HepG2 (cell line): Measurements from ENCODE around the gene MFAP5. TPM values are rescaled to one million over a fixed set of nuclear protein-coding genes. Genes with fewer than 3 reads are reported as not detected.

Experiments used
- EP300 ChIP-seq, 3 experiments: sonication (generic) in 1 of 3; formaldehyde crosslinking in 1 of 3; IDR thresholded peaks; 2 replicates each; pipeline versions ENCODE4 v1.5.1 to v1.6.1; 2011 to 2020; ENCODE audit warnings: low read depth in 2 of 3, low read length in 2 of 3, borderline replicate concordance in 1 of 3, improper control_type of control experiment in 1 of 3, mild to moderate bottlenecking in 1 of 3, missing genetic modification reagents in 1 of 3, moderate library complexity in 1 of 3
- HDAC1 ChIP-seq: sonication (generic); formaldehyde crosslinking; IDR thresholded peaks from 2 replicates; pipeline ENCODE4 v1.5.1; 2020; ENCODE audit warnings: mild to moderate bottlenecking, missing genetic modification reagents
- MED13 ChIP-seq: sonication (generic); formaldehyde crosslinking; IDR thresholded peaks from 2 replicates; pipeline ENCODE4 v1.5.0; 2020; ENCODE audit warnings: missing genetic modification reagents
- MTA1 ChIP-seq: sonication (generic); formaldehyde crosslinking; IDR thresholded peaks from 2 replicates; pipeline ENCODE4 v1.4.0; 2020; ENCODE audit warnings: missing genetic modification reagents, mild to moderate bottlenecking, borderline replicate concordance
- PHB2 ChIP-seq: fragments of 450-650 bp; IDR thresholded peaks from 2 replicates; pipeline ENCODE4 v1.6.1; 2018; ENCODE audit not compliant: partially characterized antibody
- RARA ChIP-seq: IDR thresholded peaks from 2 replicates; pipeline ENCODE4 v1.6.1; 2016; ENCODE audit warnings: missing genetic modification reagents, missing compliant biosample characterization
- RARG ChIP-seq: sonication (generic); formaldehyde crosslinking; IDR thresholded peaks from 2 replicates; pipeline ENCODE4 v1.4.0; 2020; ENCODE audit warnings: low read depth, mild to moderate bottlenecking, missing genetic modification reagents
- SALL1 ChIP-seq: sonication (generic); formaldehyde crosslinking; IDR thresholded peaks from 2 replicates; pipeline ENCODE4 v1.8.0; 2022; ENCODE audit warnings: mild to moderate bottlenecking, missing genetic modification reagents
- SP140L ChIP-seq: sonication (generic); formaldehyde crosslinking; IDR thresholded peaks from 2 replicates; pipeline ENCODE4 v1.4.0; 2020; ENCODE audit warnings: missing genetic modification reagents, borderline replicate concordance
- ZNF263 ChIP-seq: sonication (generic); formaldehyde crosslinking; IDR thresholded peaks from 2 replicates; pipeline ENCODE4 v1.4.0; 2020; ENCODE audit warnings: missing genetic modification reagents
- ZNF30 ChIP-seq: sonication (generic); formaldehyde crosslinking; IDR thresholded peaks from 2 replicates; pipeline ENCODE4 v1.5.0; 2020; ENCODE audit warnings: mild to moderate bottlenecking, missing genetic modification reagents
- ZNF556 ChIP-seq: sonication (generic); formaldehyde crosslinking; IDR thresholded peaks from 2 replicates; pipeline ENCODE4 v1.4.0; 2020; ENCODE audit warnings: mild to moderate bottlenecking, missing genetic modification reagents, borderline replicate concordance
- polyA plus RNA-seq, 8 experiments: library from polyadenylated mRNA; depleted of rRNA in 3 of 8; stranded (reverse) in 7 of 8; unstranded in 1 of 8; fragments of >200 nt; fragmentation: Illumina TruSeq in 4 of 8; extraction: Trizol in 4 of 8; gene quantifications; 2 replicates each; pipeline versions ENCODE4 v1.2.1 to v1.2.3, GENCODE V29; 2011 to 2016; ENCODE audit warnings: low read depth in 4 of 8, missing spikeins in 1 of 8, mixed read lengths in 1 of 8; ENCODE audit not compliant: insufficient read depth in 1 of 8
- total RNA-seq, 5 experiments: library from RNA; depleted of rRNA; stranded (reverse); fragments of >200 nt; fragmentation: Illumina TruSeq; extraction: Trizol; gene quantifications; 2 replicates each; pipeline ENCODE4 v1.2.3, GENCODE V29; 2016; ENCODE audit warnings: low read depth in 1 of 5
- TF ChIP-seq, protein P1 (sequence below): sonication (generic); formaldehyde crosslinking; IDR thresholded peaks from 2 replicates; pipeline ENCODE4 v1.4.0; 2020; ENCODE audit warnings: missing genetic modification reagents
- TF ChIP-seq, protein P2 (sequence below): IDR thresholded peaks from 2 replicates; pipeline ENCODE4 v1.6.1; 2016; ENCODE audit warnings: missing genetic modification reagents, missing compliant biosample characterization
- TF ChIP-seq, protein P3 (sequence below): sonication (generic); formaldehyde crosslinking; IDR thresholded peaks from 2 replicates; pipeline ENCODE4 v1.4.0; 2020; ENCODE audit warnings: missing genetic modification reagents
- TF ChIP-seq, protein P4 (sequence below): sonication (generic); formaldehyde crosslinking; IDR thresholded peaks from 2 replicates; pipeline ENCODE4 v1.4.0; 2020; ENCODE audit warnings: missing genetic modification reagents, mild to moderate bottlenecking, borderline replicate concordance
- TF ChIP-seq, protein P5 (sequence below): sonication (generic); formaldehyde crosslinking; IDR thresholded peaks from 2 replicates; pipeline ENCODE4 v1.4.0; 2020; ENCODE audit warnings: missing genetic modification reagents

The MFAP5 gene
- total and polyA plus RNA-seq, 2 of the 13 experiments (the other 11 are each of a cell fraction or from before 2014, with no cell fraction given), result 0.07 TPM; not detected in 1

DNA sequence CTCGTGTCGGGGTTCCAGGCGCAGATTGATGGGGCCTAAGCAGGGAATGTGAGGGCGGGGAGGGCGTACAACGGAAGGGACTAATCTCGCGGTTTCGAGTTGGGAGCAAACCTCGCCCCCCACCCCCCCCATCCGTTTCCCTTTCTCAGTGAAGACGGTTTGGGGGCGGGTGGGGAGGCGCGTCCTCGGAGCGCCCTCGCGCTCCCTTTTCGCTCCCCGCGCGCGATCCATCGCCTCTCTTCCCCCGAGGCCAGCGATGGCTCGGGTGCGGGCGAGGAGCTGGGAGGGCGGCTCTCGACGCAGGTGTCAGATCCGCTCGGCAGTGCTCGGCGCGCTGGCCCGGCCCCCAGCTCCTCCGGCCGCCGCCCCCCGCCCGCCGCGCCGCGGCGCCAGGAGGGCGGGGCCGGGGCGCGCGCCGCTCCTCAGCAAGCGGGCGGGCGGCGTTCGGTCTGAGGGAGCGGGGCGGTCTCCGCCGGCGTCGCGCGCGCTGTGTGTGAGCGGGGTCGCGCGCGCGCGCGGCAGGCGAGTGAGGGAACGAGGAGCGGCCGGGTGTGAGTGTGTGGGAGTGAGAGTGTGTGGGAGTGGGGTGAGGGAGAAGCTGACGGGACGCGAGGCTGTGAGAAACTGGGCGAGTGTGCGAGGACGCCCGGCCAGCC is 35.0 kb upstream of the MFAP5 start, which contains the start of gene RIMKLB (continued):
- TF ChIP-seq RARG (CRISPR knock-in tag), result no peak
- no peak for TF ChIP-seq ZNF30 (CRISPR knock-in tag)
- TF ChIP-seq, protein P1, sequence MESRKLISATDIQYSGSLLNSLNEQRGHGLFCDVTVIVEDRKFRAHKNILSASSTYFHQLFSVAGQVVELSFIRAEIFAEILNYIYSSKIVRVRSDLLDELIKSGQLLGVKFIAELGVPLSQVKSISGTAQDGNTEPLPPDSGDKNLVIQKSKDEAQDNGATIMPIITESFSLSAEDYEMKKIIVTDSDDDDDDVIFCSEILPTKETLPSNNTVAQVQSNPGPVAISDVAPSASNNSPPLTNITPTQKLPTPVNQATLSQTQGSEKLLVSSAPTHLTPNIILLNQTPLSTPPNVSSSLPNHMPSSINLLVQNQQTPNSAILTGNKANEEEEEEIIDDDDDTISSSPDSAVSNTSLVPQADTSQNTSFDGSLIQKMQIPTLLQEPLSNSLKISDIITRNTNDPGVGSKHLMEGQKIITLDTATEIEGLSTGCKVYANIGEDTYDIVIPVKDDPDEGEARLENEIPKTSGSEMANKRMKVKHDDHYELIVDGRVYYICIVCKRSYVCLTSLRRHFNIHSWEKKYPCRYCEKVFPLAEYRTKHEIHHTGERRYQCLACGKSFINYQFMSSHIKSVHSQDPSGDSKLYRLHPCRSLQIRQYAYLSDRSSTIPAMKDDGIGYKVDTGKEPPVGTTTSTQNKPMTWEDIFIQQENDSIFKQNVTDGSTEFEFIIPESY (CRISPR knock-in tag), result no peak
- TF ChIP-seq PHB2, result no peak
- TF ChIP-seq ZNF263, result 0 out of 2 replicates have a peak, but pooled peaks have one; percentile 15
- no peak for TF ChIP-seq SP140L (CRISPR knock-in tag)
- no peak for TF ChIP-seq ZNF556
- TF ChIP-seq MED13 (CRISPR knock-in tag), result no peak
- no peak for TF ChIP-seq HDAC1 (CRISPR knock-in tag)
- TF ChIP-seq RARA, result no peak
- no peak for TF ChIP-seq SALL1 (CRISPR knock-in tag)
- TF ChIP-seq EP300 (IDR thresholded peaks at IDR 0.05; ENCODE audit: low read depth in 2 of 2, low read length in 2 of 2), result no peak
- no peak for TF ChIP-seq EP300 (CRISPR knock-in tag; IDR thresholded peaks at IDR 0.05; ENCODE audit: borderline replicate concordance)
- TF ChIP-seq, protein P2, sequence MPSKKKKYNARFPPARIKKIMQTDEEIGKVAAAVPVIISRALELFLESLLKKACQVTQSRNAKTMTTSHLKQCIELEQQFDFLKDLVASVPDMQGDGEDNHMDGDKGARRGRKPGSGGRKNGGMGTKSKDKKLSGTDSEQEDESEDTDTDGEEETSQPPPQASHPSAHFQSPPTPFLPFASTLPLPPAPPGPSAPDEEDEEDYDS (CRISPR knock-in tag), result no peak
- TF ChIP-seq, protein P3, sequence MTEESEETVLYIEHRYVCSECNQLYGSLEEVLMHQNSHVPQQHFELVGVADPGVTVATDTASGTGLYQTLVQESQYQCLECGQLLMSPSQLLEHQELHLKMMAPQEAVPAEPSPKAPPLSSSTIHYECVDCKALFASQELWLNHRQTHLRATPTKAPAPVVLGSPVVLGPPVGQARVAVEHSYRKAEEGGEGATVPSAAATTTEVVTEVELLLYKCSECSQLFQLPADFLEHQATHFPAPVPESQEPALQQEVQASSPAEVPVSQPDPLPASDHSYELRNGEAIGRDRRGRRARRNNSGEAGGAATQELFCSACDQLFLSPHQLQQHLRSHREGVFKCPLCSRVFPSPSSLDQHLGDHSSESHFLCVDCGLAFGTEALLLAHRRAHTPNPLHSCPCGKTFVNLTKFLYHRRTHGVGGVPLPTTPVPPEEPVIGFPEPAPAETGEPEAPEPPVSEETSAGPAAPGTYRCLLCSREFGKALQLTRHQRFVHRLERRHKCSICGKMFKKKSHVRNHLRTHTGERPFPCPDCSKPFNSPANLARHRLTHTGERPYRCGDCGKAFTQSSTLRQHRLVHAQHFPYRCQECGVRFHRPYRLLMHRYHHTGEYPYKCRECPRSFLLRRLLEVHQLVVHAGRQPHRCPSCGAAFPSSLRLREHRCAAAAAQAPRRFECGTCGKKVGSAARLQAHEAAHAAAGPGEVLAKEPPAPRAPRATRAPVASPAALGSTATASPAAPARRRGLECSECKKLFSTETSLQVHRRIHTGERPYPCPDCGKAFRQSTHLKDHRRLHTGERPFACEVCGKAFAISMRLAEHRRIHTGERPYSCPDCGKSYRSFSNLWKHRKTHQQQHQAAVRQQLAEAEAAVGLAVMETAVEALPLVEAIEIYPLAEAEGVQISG (CRISPR knock-in tag), result no peak
- TF ChIP-seq MTA1 (CRISPR knock-in tag), result no peak
- TF ChIP-seq, protein P4, sequence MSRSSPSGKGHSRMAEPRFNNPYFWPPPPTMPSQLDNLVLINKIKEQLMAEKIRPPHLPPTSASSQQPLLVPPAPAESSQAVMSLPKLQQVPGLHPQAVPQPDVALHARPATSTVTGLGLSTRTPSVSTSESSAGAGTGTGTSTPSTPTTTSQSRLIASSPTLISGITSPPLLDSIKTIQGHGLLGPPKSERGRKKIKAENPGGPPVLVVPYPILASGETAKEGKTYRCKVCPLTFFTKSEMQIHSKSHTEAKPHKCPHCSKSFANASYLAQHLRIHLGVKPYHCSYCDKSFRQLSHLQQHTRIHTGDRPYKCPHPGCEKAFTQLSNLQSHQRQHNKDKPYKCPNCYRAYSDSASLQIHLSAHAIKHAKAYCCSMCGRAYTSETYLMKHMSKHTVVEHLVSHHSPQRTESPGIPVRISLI (CRISPR knock-in tag), result no peak
- TF ChIP-seq, protein P5, sequence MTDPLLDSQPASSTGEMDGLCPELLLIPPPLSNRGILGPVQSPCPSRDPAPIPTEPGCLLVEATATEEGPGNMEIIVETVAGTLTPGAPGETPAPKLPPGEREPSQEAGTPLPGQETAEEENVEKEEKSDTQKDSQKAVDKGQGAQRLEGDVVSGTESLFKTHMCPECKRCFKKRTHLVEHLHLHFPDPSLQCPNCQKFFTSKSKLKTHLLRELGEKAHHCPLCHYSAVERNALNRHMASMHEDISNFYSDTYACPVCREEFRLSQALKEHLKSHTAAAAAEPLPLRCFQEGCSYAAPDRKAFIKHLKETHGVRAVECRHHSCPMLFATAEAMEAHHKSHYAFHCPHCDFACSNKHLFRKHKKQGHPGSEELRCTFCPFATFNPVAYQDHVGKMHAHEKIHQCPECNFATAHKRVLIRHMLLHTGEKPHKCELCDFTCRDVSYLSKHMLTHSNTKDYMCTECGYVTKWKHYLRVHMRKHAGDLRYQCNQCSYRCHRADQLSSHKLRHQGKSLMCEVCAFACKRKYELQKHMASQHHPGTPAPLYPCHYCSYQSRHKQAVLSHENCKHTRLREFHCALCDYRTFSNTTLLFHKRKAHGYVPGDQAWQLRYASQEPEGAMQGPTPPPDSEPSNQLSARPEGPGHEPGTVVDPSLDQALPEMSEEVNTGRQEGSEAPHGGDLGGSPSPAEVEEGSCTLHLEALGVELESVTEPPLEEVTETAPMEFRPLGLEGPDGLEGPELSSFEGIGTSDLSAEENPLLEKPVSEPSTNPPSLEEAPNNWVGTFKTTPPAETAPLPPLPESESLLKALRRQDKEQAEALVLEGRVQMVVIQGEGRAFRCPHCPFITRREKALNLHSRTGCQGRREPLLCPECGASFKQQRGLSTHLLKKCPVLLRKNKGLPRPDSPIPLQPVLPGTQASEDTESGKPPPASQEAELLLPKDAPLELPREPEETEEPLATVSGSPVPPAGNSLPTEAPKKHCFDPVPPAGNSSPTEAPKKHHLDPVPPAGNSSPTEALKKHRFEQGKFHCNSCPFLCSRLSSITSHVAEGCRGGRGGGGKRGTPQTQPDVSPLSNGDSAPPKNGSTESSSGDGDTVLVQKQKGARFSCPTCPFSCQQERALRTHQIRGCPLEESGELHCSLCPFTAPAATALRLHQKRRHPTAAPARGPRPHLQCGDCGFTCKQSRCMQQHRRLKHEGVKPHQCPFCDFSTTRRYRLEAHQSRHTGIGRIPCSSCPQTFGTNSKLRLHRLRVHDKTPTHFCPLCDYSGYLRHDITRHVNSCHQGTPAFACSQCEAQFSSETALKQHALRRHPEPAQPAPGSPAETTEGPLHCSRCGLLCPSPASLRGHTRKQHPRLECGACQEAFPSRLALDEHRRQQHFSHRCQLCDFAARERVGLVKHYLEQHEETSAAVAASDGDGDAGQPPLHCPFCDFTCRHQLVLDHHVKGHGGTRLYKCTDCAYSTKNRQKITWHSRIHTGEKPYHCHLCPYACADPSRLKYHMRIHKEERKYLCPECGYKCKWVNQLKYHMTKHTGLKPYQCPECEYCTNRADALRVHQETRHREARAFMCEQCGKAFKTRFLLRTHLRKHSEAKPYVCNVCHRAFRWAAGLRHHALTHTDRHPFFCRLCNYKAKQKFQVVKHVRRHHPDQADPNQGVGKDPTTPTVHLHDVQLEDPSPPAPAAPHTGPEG (CRISPR knock-in tag), result peak; percentile 89
